ENCODE results near the gene DMKN.

DNA sequence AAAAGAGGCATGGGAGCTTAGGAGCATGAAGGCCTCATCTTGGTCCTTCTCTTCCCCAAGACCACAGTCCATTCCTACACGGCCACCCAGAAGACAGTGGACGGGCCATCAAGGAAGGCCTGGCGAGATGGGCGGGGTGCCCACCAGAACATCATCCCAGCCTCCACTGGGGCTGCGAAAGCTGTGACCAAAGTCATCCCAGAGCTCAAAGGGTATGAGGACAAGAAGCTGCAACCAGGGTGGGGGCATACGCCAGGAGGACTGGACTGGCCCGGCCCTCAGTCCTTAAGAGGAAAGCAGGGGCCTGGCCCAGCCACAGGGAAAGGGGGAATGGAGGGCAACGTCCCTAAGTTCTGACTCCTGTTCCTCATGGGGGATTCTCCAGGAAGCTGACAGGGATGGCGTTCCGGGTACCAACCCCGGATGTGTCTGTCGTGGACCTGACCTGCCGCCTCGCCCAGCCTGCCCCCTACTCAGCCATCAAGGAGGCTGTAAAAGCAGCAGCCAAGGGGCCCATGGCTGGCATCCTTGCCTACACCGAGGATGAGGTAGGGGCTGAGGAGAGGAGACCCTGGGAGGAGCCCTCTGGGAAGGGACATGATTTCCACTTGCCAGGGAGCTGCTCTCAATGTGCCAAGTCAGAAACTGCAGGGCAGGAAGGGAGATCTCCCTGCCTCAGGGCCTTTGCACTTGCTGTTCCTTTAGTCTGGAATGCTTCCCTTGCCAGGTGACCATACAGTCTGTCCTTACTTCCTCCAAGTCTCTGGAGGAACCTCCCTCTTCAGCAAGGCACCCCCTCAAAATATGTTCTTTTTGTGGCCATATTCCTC is 30.0 kb upstream of the DMKN start:
- no peak for TF ChIP-seq POLR2A (IDR thresholded peaks at IDR 0.05)
- TF ChIP-seq, protein P1, sequence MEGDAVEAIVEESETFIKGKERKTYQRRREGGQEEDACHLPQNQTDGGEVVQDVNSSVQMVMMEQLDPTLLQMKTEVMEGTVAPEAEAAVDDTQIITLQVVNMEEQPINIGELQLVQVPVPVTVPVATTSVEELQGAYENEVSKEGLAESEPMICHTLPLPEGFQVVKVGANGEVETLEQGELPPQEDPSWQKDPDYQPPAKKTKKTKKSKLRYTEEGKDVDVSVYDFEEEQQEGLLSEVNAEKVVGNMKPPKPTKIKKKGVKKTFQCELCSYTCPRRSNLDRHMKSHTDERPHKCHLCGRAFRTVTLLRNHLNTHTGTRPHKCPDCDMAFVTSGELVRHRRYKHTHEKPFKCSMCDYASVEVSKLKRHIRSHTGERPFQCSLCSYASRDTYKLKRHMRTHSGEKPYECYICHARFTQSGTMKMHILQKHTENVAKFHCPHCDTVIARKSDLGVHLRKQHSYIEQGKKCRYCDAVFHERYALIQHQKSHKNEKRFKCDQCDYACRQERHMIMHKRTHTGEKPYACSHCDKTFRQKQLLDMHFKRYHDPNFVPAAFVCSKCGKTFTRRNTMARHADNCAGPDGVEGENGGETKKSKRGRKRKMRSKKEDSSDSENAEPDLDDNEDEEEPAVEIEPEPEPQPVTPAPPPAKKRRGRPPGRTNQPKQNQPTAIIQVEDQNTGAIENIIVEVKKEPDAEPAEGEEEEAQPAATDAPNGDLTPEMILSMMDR (IDR thresholded peaks at IDR 0.05), result no peak

All from adrenal gland (tissue), 5 donors.